Upper lobe of left lung (tissue), 6 donors: Measurements from ENCODE around the gene AGTRAP. TPM values are rescaled to one million over a fixed set of nuclear protein-coding genes. Genes with fewer than 3 reads are reported as not detected.
A peak's percentile ranks its signal among the peaks of the same experiment; 100 is the strongest.

Experiments
- ATAC-seq, 2 donors: fragments of 200-7000 bp; cut with Tn5 transposase; one replicate each; pipeline ENCODE4 v1.9.1; 2022; ENCODE audit warnings: mild to moderate bottlenecking in 2 of 2, moderate library complexity in 2 of 2; ENCODE audit not compliant: low FRiP score in 2 of 2
- DNase-seq, 2 donors: peaks; one replicate each; pipeline ENCODE4 v3.0.0-alpha.2; 2019 to 2020
- H3K27ac ChIP-seq, 4 donors: fragments of 200-600 bp; sonication (generic); one replicate each; pipeline ENCODE4 v1.5.1; 2016 to 2019
- H3K27me3 ChIP-seq, 4 donors: fragments of 200-600 bp; sonication (generic); one replicate each; pipeline ENCODE4 v1.5.1; 2017 to 2019
- H3K36me3 ChIP-seq, 4 donors: fragments of 200-600 bp; sonication (generic); one replicate each; pipeline ENCODE4 v1.5.1; 2016 to 2019
- H3K4me1 ChIP-seq, 4 donors: fragments of 200-600 bp; sonication (generic); one replicate each; pipeline ENCODE4 v1.5.1; 2018 to 2019
- H3K4me3 ChIP-seq, 4 donors: fragments of 200-600 bp; sonication (generic); one replicate each; pipeline ENCODE4 v1.5.1; 2017 to 2019; ENCODE audit warnings: mild to moderate bottlenecking in 2 of 4, moderate library complexity in 1 of 4
- H3K9me3 ChIP-seq, 4 donors: fragments of 200-600 bp; sonication (generic); one replicate each; pipeline ENCODE4 v1.5.1; 2018 to 2019
- CTCF ChIP-seq, 6 experiments: fragments of 450-650 bp in 4 of 6; fragments of 200-600 bp in 2 of 6; sonication (generic) in 2 of 6; IDR thresholded peaks; one replicate each; pipeline ENCODE4 v1.5.1; 2016 to 2019; ENCODE audit warnings: antibody characterized with exemption in 6 of 6
- EP300 ChIP-seq, 4 donors: sonication (generic); formaldehyde crosslinking; IDR thresholded peaks; one replicate each; pipeline ENCODE4 v1.5.1; 2017; ENCODE audit warnings: antibody characterized with exemption in 4 of 4, control low read depth in 2 of 4
- POLR2A ChIP-seq, 4 donors: fragments of 450-650 bp; IDR thresholded peaks; one replicate each; pipeline ENCODE4 v1.5.1; 2016 to 2017; ENCODE audit warnings: antibody characterized with exemption in 4 of 4, mild to moderate bottlenecking in 2 of 4
- POLR2AphosphoS5 ChIP-seq, 2 donors: sonication (generic); formaldehyde crosslinking; IDR thresholded peaks; one replicate each; pipeline ENCODE4 v1.5.1; 2017; ENCODE audit warnings: antibody characterized with exemption in 2 of 2
- WGBS, 2 donors: methylation state at CpG; one replicate each; pipeline ENCODE4 v1.1.5; 2017 to 2018; 5-methylcytosine and 5-hydroxymethylcytosine counted together
- total RNA-seq, 6 donors: library from RNA; depleted of rRNA in 4 of 6; stranded (reverse); fragments of >200 nt in 4 of 6; gene quantifications; one replicate each; pipeline versions ENCODE4 v1.1.0 to v1.2.1, GENCODE V29; 2016 to 2021
- donor health status: DM: no; HTN: no; CAD: no; lungs with moderate emphysema.
- donor health status: DM: no; HTN: yes; CAD: no; lungs with severe emphysema.

Gene AGTRAP
- total RNA-seq, 6 donors from 2014 or later = 52.2 to 80.1 (median 68.7) TPM

GRCh38 chr1:11705596-11705995 lies 30.3 kb upstream of the AGTRAP start:
- no peak overlapping the region for H3K27ac ChIP-seq
- DNase-seq (no peak), ATAC-seq (no peak)
- no peaks in the 10 kb centered on the region for H3K36me3 ChIP-seq
- H3K9me3 ChIP-seq = no peaks in the 10 kb centered on the region
- H3K4me3 ChIP-seq = no peak overlapping the region
- peaks cover 0 to 6% (median 0%) of the 10 kb centered on the region in 4 donors for H3K27me3 ChIP-seq
- TF ChIP-seq CTCF (IDR thresholded peaks at IDR 0.05) = no peak
- WGBS, 2 donors = 82 to 86% methylated on average over 9 of the region's 9 CpGs
- peaks cover 0 to 6% (median 0%) of the 10 kb centered on the region in 4 donors for H3K4me1 ChIP-seq

- no peak for ATAC-seq
These were observed 29.6 kb upstream of the AGTRAP start for GRCh38 chr1:11706292-11706691.

GRCh38 chr1:11707621-11708276 lies 28.2 kb upstream of the AGTRAP start:
- WGBS, 2 donors = 47 to 66% methylated on average over 13 to 15 of the region's 17 CpGs
- Histone ChIP-seq H3K36me3 (no peaks in the 10 kb centered on the region), H3K4me1 (peaks cover 0 to 6% (median 0%) of the 10 kb centered on the region in 4 donors), H3K27ac (no peak overlapping the region), H3K27me3 (no peaks in the 10 kb centered on the region), H3K4me3 (no peak overlapping the region), H3K9me3 (no peaks in the 10 kb centered on the region)
- ATAC-seq = no peak
- TF ChIP-seq POLR2AphosphoS5 (IDR thresholded peaks at IDR 0.05) (no peak), CTCF (IDR thresholded peaks at IDR 0.05) (no peak), POLR2A (IDR thresholded peaks at IDR 0.05) (no peak), EP300 (IDR thresholded peaks at IDR 0.05) (no peak)
- peak in 1 of 2 donors; percentile 62 for DNase-seq

More at GRCh38 chr1:11706292-11706691, 29.6 kb upstream of the AGTRAP start:
- H3K36me3 ChIP-seq = no peaks in the 10 kb centered on the region
- TF ChIP-seq POLR2A (IDR thresholded peaks at IDR 0.05) (no peak), POLR2AphosphoS5 (IDR thresholded peaks at IDR 0.05) (no peak), EP300 (IDR thresholded peaks at IDR 0.05) (no peak), CTCF (IDR thresholded peaks at IDR 0.05) (no peak)
- H3K27ac ChIP-seq = no peak overlapping the region
- no peaks in the 10 kb centered on the region for H3K27me3 ChIP-seq
- H3K4me3 ChIP-seq = no peak overlapping the region
- no peaks in the 10 kb centered on the region for H3K9me3 ChIP-seq
- DNase-seq = no peak
- 84 to 91% methylated on average over 4 to 13 of the region's 14 CpGs for WGBS, 2 donors
- peaks cover 0 to 6% (median 0%) of the 10 kb centered on the region in 4 donors for H3K4me1 ChIP-seq

GRCh38 chr1:11708554-11709350 lies 27.2 kb upstream of the AGTRAP start:
- no peaks in the 10 kb centered on the region for H3K36me3 ChIP-seq
- H3K27ac ChIP-seq = no peak overlapping the region
- ATAC-seq (no peak), DNase-seq (no peak)
- peaks cover 0 to 6% (median 0%) of the 10 kb centered on the region in 4 donors for H3K4me1 ChIP-seq
- no peak for TF ChIP-seq CTCF (IDR thresholded peaks at IDR 0.05)
- no peak for TF ChIP-seq POLR2A (IDR thresholded peaks at IDR 0.05)
- TF ChIP-seq EP300 (IDR thresholded peaks at IDR 0.05) = no peak
- TF ChIP-seq POLR2AphosphoS5 (IDR thresholded peaks at IDR 0.05) = no peak
- 74 to 89% methylated on average over 6 to 11 of the region's 11 CpGs for WGBS, 2 donors
- H3K4me3 ChIP-seq = no peak overlapping the region
- no peaks in the 10 kb centered on the region for H3K9me3 ChIP-seq
- no peaks in the 10 kb centered on the region for H3K27me3 ChIP-seq
